ENCODE data around the gene C3orf20.
A peak's percentile ranks its signal among the peaks of the same experiment; 100 is the strongest.
"Not testable (repeated sequence)": the region's sequence is repeated elsewhere in the genome, so short reads cannot be mapped to it uniquely, and the experiment has no call there.

Gene C3orf20

GRCh38 chr3:14801031-14801430 is 126.1 kb downstream of the C3orf20 start:
- DNase-seq = no peak

GRCh38 chr3:14801668-14802380 is 126.9 kb downstream of the C3orf20 start:
- DNase-seq = no peak

- no peak for DNase-seq
Observed at GRCh38 chr3:14802381-14802731, 127.4 kb downstream of the C3orf20 start.

GRCh38 chr3:14803101-14803980 is 128.4 kb downstream of the C3orf20 start:
- DNase-seq = peak in 2 of 4 experiments; percentile 3 to 37

- peak in 3 of 4 experiments; percentile 50 to 58 (median 52) for DNase-seq
Observed at GRCh38 chr3:14803981-14804834, 129.3 kb downstream of the C3orf20 start.

- DNase-seq = peak; percentile 70 to 87 (median 80)
Observed at GRCh38 chr3:14804835-14805780, 130.2 kb downstream of the C3orf20 start.

GRCh38 chr3:14805961-14806537 is 131.1 kb downstream of the C3orf20 start:
- DNase-seq = peak in 2 of 4 experiments; percentile 2 to 39

- peak; percentile 88 to 95 (median 92) for DNase-seq
Observed at GRCh38 chr3:14806641-14807263, 131.8 kb downstream of the C3orf20 start.

GRCh38 chr3:14808025-14808424 is 133.1 kb downstream of the C3orf20 start:
- DNase-seq = no peak

GRCh38 chr3:14808502-14809266 is 133.7 kb downstream of the C3orf20 start:
- no peak for DNase-seq

GRCh38 chr3:14809611-14810010 is 134.7 kb downstream of the C3orf20 start:
- not testable (repeated sequence) for DNase-seq

- DNase-seq = peak; percentile 61 to 84 (median 76)
Observed at GRCh38 chr3:14810070-14810791, 135.3 kb downstream of the C3orf20 start.

GRCh38 chr3:14810801-14811661 is 136.1 kb downstream of the C3orf20 start:
- DNase-seq = peak in 1 of 4 experiments; percentile 13

GRCh38 chr3:14811684-14812083 is 136.7 kb downstream of the C3orf20 start:
- DNase-seq = peak in 2 of 4 experiments; percentile 22 to 24

GRCh38 chr3:14812196-14812790 is 137.4 kb downstream of the C3orf20 start:
- no peak for DNase-seq

- peak in 1 of 4 experiments; percentile 28 for DNase-seq
Observed at GRCh38 chr3:14814411-14814871, 139.5 kb downstream of the C3orf20 start.

- DNase-seq = no peak
Observed at GRCh38 chr3:14816359-14816758, 141.4 kb downstream of the C3orf20 start.

Measured in suppressor macrophage (primary cell).